LNCAP (cell line): ENCODE measurements around the gene OR52E6.

Source experiments
- CTCF ChIP-seq: fragments of 450-650 bp; IDR thresholded peaks from 2 replicates; pipeline ENCODE4 v1.5.1; 2017; ENCODE audit warnings: mild to moderate bottlenecking

OR52E6 gene

GRCh38 chr11:5857590-5857989 lies 15.9 kb upstream of the OR52E6 start, which contains the start of gene OR52E8:
Gene OR52E8 (minus strand): TSS chr11:5857690. CDS start chr11:5857690, 0 bp downstream.
- no peak for TF ChIP-seq CTCF

GRCh38 chr11:5851002-5851401 lies 9.3 kb upstream of the OR52E6 start:
- TF ChIP-seq CTCF, result no peak

GRCh38 chr11:5847711-5848110 lies 6.0 kb upstream of the OR52E6 start:
- no peak for TF ChIP-seq CTCF

- TF ChIP-seq CTCF, result no peak
These were observed 5.0 kb upstream of the OR52E6 start for GRCh38 chr11:5846701-5847100.

- no peak for TF ChIP-seq CTCF
These were observed 4.0 kb downstream of the OR52E6 start for GRCh38 chr11:5837695-5838094.

- no peak for TF ChIP-seq CTCF
These were observed 8.3 kb downstream of the OR52E6 start for GRCh38 chr11:5833446-5833845.

- no peak for TF ChIP-seq CTCF
These were observed 10.4 kb downstream of the OR52E6 start for GRCh38 chr11:5831196-5831829.

- no peak for TF ChIP-seq CTCF
These were observed 23.3 kb downstream of the OR52E6 start for GRCh38 chr11:5818245-5818886.
